HG03095 (cell line): ENCODE measurements around the gene EFCAB12.
"Not testable (repeated sequence)": the region's sequence is repeated elsewhere in the genome, so short reads cannot be mapped to it uniquely, and the experiment has no call there.

Experiments used
- ATAC-seq: cut with Tn5 transposase; IDR thresholded peaks from one replicate; pipeline ENCODE4 v1.9.1; 2021; ENCODE audit warnings: moderate library complexity; ENCODE audit not compliant: unreplicated experiment

Gene EFCAB12

DNA sequence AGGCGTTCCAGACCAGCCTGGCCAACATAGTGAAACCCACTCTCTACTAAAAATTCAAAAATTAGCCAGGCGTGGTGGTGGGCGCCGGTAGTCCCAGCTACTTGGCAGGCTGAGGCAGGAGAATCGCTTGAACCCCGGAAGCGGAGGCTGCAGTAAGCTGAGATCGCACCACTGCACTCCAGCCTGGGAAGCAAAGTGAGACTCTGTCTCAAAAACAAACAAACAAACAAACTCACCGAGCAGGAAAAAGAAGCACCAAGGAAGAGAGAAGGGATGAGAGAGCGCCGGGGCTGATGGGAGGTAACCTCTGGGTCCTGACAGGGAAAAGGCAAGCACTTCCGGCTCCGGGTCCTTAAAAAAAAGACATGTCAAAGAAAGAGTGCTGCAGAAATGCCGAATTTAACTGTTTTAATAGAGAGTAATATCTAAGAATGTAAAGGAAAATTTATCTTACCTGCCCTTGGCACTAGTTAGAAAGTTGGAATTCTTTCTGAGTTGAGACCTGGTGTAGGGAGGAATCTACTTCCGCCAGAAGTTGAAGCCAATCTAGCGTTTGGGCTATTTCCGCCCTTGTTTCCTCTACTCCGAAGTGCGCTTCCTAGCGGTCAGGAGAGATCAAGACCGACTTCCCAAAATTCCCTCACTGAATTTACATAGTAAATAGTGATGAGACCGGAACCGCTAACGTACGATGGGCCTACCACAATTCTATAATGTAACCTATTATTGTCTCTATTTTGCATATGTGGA, 29.1 kb downstream of the EFCAB12 start:
- peak; percentile 67 for ATAC-seq

DNA sequence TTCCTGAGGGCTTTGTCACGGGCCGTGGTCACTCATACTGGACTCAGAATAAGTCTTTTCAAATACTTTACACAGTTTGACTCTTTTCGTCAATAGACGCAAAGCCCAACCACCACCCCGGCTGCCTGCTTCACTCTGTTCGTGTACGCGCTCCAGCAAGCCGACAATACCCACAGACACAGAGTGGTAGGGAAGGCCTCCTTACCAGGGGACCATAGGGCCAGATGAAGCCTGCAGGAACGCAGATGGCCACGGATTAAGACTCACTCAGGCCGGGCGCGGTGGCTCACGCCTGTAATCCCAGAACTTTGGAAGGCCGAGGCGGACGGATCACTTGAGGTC, 29.7 kb downstream of the EFCAB12 start:
- no peak for ATAC-seq

- not testable (repeated sequence) for ATAC-seq
These were observed 34.5 kb downstream of the EFCAB12 start for GRCh38 chr3:129393760-129394564.

DNA sequence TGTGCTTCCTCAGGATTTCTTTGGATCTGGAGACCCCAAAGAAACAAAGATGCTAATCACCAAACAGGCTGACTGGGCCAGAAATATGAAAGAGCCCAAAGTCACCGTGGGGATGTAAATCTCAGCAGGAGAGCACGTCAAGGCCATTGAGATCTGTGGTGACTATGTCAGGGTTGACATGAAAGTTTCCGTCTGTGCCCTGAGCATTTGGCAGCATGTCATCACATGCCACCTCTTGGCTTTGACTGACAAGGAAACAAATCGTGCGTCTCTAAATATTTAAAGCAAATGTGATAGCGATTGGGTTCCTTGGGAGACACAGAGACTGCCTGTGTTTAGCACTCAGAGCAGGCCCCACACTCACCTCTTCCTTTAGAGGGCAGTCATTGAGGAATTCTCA, 35.2 kb downstream of the EFCAB12 start:
- no peak for ATAC-seq

GRCh38 chr3:129392106-129392887, 36.1 kb downstream of the EFCAB12 start:
- ATAC-seq = not testable (repeated sequence)

DNA sequence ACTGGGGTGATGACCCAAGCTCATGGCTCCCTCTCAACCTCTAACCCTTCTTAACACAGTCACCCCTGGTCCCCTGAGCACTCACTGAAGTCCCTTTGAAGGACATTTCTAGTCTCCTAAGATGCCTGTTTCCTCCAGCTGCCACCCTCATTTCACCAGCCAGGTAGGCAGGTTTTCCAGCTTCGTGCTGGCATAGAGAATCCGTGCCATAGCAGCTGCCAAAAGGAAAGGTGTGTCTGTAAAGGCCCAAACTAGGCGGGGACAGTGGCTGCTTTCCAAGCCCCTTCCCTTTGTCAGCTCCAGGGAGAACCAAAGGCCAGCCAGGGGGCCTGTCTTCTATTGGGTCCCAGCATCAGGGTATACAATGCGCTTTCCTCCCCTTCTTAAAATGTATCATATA, 36.9 kb downstream of the EFCAB12 start:
- ATAC-seq = not testable (repeated sequence)

DNA sequence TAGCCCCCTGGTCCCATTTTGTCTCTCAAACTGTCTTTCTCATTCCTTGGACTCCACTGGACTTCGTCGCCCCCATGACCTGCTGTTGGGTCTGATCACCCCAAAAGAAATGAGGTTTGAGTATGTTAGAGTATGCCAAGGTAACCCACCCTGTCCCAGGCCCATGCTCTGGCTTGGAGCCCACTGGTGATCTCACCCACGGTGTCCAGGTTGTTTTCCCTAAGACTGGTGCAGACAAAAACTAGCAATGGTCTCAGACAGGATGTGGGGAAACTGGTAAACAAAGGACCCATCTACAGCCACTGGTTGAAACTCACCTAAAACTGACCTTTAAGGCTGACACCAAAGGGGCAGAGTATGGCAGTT, 38.9 kb downstream of the EFCAB12 start:
- no peak for ATAC-seq

DNA sequence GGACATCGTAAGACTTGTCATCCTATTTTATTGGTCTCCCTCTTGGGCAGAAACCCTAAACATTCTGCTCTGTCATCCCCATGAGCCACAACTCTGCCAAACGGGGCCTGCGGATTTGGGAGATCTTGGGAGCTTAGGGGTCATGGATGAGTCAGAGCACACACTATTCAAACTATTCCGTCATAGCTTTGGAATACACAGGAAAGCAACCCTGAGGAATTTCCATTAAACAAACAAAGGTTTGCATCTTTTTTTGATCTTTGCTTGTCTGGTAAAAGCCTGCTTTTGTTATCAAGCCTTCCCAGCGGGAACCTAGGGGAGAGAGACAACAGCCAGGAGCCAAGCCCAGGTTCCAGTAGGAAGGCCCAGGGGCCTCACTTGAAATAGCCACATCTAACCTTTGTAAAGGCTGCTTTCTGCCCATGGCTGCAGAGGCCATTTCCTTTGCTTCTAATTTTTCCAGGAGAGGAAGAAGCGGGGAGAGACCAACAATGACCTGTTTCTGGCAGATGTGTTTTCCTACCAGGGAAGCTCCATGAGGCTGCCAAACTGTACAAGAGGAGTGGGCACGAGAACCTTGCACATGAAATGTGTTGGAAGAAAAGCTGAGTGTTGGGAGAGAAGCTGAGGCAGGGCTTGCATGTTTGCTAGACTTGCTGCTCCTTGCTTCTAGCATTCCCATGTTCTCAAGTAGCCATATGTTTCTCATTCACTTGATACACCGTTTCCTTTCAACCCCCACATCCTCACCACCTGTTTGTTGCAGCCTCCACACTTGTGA, 39.5 kb downstream of the EFCAB12 start:
- ATAC-seq = not testable (repeated sequence)

DNA sequence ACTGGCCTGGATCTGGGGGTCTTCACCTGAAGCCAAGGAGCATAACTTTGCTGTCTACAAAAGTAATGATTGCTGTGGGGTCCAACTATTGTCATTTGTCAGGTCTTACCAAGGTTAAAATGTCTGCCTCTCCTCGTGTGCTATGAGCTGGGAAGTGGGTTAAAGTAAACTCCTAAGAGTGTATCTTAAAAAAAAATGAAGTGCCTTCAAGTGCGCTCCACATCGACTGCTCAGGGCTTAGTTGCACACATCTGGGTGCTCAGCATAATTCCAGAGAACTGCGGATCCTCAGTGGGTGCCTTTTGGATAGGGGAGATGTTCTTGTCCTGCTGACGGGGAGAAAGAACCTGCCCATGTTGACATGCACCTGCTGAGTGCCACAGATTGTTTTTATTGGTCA, 40.9 kb downstream of the EFCAB12 start:
- ATAC-seq = no peak

DNA sequence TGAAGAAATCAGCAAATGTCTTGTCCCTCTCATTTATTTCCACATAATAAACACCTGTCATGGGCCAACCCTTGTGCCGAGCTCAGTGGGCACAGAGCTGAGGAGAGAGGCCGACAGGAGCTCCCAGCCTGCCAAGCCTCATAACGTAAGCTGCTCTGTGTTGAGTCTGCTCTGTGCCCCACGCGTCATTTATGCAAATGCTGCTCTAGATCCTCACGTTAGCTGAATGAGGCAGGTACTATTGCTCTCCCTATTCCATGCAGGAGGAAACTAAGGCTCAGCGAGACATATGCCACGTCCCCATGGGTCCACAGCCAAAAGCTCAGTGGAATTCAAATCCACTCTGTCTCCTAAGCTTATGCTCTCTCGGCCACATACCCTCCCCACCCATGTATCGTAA, 41.5 kb downstream of the EFCAB12 start:
- ATAC-seq = no peak

DNA sequence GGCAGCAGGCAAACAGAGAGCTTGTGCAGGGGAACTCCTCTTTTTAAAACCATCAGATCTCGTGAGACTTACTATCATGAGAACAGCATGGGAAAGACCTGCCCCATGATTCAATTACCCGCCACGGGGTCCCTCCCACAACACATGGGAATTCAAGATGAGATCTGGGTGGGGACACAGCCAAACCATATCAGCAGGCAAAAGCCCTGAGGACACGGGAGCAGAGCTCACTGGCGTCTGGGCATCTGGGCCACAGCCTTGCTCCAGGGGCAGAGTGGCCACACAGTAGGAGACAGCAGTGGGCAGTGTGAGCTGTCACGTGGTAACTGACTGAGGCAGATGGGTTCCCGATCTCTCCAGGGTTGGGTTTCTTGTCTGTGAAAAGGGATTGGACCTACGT, 42.9 kb downstream of the EFCAB12 start:
- ATAC-seq = not testable (repeated sequence)

DNA sequence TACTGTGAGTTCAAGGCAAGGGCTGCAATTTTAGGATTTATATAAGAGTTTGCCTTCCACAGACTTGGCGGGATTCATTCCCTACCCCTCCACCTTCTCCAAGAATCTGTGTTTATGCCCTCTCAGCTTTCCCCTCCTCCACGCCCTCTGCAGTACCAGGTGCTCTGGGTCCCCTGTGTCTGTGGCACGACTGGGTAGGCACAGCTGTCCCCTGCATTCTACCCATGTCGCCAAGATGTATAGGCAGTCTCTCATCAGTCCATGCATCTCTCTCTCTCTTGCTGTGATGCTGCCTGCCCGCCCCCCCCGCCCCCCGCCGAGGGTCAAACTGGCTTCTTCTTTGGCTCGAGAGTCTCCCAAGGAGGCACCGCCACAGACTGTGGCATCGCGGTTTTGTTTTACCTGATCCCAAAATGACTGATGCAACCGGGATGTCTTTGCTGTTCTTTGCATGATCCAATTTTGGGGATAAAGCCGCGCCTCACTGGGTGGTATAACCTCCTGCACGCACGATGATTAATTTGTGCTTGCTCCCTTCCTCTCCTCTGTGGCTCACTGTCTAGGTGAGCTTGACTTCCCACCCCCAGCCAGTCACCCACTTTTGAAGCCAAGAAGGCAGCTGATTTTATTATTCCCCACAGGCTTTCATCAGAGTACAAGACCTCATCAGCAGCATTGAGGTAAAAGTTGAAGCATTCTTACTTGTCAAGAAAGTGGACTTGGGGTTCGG, 43.7 kb downstream of the EFCAB12 start:
- ATAC-seq = no peak

GRCh38 chr3:129384103-129384502, 44.3 kb downstream of the EFCAB12 start:
- ATAC-seq = not testable (repeated sequence)

DNA sequence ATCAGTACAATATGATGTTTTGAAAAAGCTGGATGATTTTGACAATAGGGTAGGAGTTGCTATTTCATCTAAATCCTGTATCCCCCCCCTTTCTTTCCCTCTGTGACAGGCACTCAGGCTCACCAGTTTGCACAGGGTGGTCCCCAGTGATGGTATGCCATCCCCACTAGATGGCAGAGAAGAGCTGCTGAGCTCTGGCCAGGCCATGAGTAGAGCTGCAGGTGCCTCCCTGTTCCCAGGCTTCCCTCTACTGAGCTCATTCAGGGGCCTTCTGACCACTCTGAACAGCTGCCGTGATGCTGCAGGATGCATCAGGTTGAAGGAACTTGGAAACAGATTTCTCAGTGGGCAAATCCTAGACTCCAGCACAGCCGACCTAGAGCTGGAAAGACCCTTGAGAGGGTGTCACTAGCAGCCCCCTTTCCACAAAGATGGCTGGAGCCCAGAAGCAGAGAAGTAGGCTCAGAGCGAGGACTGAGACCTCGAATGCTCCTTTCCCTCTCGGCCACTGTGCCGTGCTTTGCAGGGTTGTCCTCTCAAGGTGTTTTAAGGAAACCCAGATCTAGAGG, 45.1 kb downstream of the EFCAB12 start:
- ATAC-seq = peak; percentile 85

GRCh38 chr3:129382366-129382765, 46.1 kb downstream of the EFCAB12 start:
- no peak for ATAC-seq

DNA sequence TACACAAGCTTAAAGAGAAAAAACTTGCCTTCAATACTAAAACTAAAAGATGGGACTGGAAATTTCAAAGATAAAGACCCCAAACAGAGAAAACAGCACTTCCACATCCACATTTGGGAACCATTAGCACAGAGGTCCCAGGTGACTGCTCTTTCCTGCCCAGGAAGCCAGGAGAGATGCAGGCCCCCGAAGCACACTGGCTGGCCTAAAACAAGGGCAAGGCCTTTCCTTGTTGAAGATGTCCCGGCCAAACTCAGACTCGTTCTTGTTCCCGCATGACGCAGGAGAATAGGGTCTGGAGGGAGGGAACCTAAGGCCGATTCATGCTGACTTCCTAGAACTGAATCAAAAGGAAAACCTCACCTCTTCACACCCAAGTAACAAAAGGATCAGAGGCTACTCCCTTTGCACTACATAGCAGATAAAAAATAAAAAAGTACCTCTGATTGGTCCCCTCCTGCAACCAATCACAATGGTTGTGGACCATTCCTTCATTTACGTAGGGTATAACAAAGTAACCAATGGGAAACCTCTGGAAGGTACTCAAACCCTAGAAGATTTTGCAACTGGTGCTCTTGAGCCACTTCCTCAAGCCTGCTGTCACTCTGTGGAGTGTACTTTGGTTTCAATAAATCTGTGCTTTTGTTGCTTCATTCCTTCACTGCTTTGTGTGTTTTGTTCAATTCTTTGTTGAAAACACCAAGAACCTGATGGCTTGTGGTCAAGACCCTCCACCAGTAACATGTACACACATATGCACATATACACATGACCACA, 48.7 kb downstream of the EFCAB12 start:
- ATAC-seq = no peak

GRCh38 chr3:129378949-129379348, 49.5 kb downstream of the EFCAB12 start:
- no peak for ATAC-seq

DNA sequence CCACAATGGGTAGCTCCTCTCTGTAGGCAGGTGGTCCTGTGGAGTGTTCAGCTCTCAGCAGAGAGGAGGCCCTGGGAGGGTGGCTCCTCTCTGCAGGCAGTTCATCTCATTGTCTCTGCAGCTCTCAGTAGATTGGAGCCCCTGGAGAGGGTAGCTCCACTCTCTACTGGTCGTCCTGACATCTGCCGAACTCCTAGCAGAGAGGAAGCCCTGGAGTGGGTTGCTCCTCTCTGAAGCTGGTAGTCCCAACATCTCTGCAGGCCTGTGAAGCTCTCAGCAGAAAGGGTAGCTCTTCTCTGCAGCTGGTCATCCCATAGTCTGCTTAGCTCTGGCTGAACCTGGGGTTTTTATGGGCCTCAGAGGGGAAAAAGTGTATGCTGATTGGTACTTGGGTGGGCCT, 50.8 kb downstream of the EFCAB12 start:
- ATAC-seq = no peak

GRCh38 chr3:129375099-129375498, 53.3 kb downstream of the EFCAB12 start:
- ATAC-seq = no peak
